ENCODE measurements around the gene CKAP5. TPM values are rescaled to one million over a fixed set of nuclear protein-coding genes. Genes with fewer than 3 reads are reported as not detected.

CKAP5 gene
- total RNA-seq, 2 donors from 2014 or later = 162 to 211 TPM

DNA sequence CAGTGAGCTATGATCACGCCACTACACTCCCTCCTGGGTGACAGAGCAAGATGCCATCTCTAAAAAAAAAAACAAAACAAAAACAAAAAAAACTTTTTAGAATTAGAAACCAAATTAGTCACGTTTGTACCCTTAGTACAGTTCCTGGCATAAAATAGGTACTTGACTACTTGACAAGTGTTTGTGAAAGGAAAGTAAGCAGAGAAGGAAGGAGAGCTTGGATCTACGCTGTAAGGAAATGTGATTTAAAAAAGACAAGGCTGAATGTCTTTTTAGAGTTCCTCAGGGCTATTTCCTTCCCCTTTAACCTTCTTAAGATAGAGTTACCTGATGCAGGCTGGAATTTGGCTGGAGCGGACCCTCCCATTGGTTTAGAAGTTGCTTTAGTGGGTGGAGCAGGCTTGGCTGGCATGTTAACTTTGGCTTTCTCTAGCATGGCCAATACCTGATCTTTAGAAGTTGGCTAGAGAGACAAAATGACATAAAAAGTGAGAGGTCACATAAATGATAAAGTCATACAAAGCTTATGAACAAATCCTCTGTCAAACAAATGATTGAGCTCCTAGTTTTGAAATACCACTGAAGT, 76.4 kb downstream of the CKAP5 start:
- H3K36me3 ChIP-seq (ENCODE audit: control insufficient read depth, insufficient read depth, low read length) = peaks cover 83% of the 10 kb centered on the region
- Mint-ChIP-seq H3K27me3 (ENCODE audit: insufficient read depth) (no peaks in the 10 kb centered on the region), H3K4me3 (no peak overlapping the region), H3K36me3 (ENCODE audit: low read depth) (peaks cover 67% of the 10 kb centered on the region), H3K27ac (no peak overlapping the region), H3K9me3 (no peaks in the 10 kb centered on the region), H3K4me1 (peaks cover 3% of the 10 kb centered on the region)
- TF ChIP-seq, protein P1, sequence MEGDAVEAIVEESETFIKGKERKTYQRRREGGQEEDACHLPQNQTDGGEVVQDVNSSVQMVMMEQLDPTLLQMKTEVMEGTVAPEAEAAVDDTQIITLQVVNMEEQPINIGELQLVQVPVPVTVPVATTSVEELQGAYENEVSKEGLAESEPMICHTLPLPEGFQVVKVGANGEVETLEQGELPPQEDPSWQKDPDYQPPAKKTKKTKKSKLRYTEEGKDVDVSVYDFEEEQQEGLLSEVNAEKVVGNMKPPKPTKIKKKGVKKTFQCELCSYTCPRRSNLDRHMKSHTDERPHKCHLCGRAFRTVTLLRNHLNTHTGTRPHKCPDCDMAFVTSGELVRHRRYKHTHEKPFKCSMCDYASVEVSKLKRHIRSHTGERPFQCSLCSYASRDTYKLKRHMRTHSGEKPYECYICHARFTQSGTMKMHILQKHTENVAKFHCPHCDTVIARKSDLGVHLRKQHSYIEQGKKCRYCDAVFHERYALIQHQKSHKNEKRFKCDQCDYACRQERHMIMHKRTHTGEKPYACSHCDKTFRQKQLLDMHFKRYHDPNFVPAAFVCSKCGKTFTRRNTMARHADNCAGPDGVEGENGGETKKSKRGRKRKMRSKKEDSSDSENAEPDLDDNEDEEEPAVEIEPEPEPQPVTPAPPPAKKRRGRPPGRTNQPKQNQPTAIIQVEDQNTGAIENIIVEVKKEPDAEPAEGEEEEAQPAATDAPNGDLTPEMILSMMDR (conservative IDR thresholded peaks at IDR 0.05) = no peak
- H3K4me3 ChIP-seq (ENCODE audit: low read length) = no peak overlapping the region
- no peaks in the 10 kb centered on the region for H3K9me3 ChIP-seq (ENCODE audit: control insufficient read depth, low read length)
- H3K27me3 ChIP-seq (ENCODE audit: control insufficient read depth, insufficient read depth, low read length, poor library complexity, severe bottlenecking) = no peaks in the 10 kb centered on the region
- H3K9ac ChIP-seq (ENCODE audit: extremely low read depth, low read length, poor library complexity, severe bottlenecking) = no peak overlapping the region
- DNase-seq = no peak
- 86 to 93% methylated on average over 1 to 4 of the region's 4 CpGs for WGBS, 2 experiments (ENCODE audit: insufficient coverage in 1 of 2, insufficient read length in 1 of 2)
- no peak overlapping the region for H3K27ac ChIP-seq (ENCODE audit: low read depth, low read length)
- no peaks in the 10 kb centered on the region for H3K4me1 ChIP-seq (ENCODE audit: control insufficient read depth, insufficient read depth, low read length)

DNA sequence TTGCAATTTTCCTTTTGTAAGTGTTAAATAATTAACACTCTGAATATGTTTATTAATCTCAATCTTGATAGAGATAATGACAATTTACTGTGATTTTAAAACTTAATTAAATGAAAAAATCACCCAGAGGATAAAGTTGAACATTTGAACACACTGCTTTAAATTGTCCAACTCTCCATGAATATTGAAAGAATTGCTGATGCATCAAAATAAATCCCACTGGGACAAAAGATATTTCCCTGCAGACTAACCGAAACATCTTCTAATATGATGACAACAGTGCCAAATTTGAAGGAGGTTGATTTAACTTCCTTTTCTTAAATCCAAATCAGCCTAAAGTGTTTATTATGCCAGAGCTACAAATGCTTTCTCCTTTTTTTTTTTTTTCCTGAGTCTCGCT, 79.4 kb downstream of the CKAP5 start:
- no peak for DNase-seq
- H3K4me3 Mint-ChIP-seq = no peak overlapping the region
- 80 to 91% methylated on average over 1 to 2 of the region's 2 CpGs for WGBS, 2 experiments (ENCODE audit: insufficient coverage in 1 of 2, insufficient read length in 1 of 2)
- Histone ChIP-seq H3K27ac (ENCODE audit: low read depth, low read length) (no peak overlapping the region), H3K4me1 (ENCODE audit: control insufficient read depth, insufficient read depth, low read length) (no peaks in the 10 kb centered on the region), H3K4me3 (ENCODE audit: low read length) (no peak overlapping the region), H3K9ac (ENCODE audit: extremely low read depth, low read length, poor library complexity, severe bottlenecking) (no peak overlapping the region), H3K27me3 (ENCODE audit: control insufficient read depth, insufficient read depth, low read length, poor library complexity, severe bottlenecking) (no peaks in the 10 kb centered on the region), H3K36me3 (ENCODE audit: control insufficient read depth, insufficient read depth, low read length) (peaks cover 94% of the 10 kb centered on the region), H3K9me3 (ENCODE audit: control insufficient read depth, low read length) (no peaks in the 10 kb centered on the region)
- no peaks in the 10 kb centered on the region for H3K9me3 Mint-ChIP-seq
- H3K4me1 Mint-ChIP-seq = no peaks in the 10 kb centered on the region
- H3K27ac Mint-ChIP-seq = no peak overlapping the region
- H3K27me3 Mint-ChIP-seq (ENCODE audit: insufficient read depth) = no peaks in the 10 kb centered on the region
- TF ChIP-seq, protein P1 (conservative IDR thresholded peaks at IDR 0.05) = no peak
- H3K36me3 Mint-ChIP-seq (ENCODE audit: low read depth) = peaks cover 68% of the 10 kb centered on the region

DNA sequence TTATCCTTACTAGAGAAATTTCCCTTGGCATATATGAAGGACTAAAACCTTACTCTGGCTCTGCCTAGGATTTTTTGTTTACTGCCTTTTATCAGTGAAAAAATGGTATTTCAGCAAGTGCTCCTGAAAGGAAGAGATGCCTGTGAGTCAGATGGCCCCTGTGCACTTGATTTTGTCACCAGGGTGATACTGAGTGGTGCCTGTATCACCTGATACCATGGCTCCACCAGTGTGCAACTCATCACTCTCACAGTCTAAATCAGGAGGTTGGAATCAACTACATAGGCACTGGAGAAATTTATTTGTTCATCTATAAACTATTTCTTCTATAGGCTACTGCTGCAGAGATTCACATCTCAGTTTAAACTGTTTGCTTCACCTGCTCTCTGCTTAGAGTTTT, 83.8 kb downstream of the CKAP5 start:
- Histone ChIP-seq H3K36me3 (ENCODE audit: control insufficient read depth, insufficient read depth, low read length) (peaks cover 95% of the 10 kb centered on the region), H3K27ac (ENCODE audit: low read depth, low read length) (no peak overlapping the region), H3K4me3 (ENCODE audit: low read length) (no peak overlapping the region), H3K9ac (ENCODE audit: extremely low read depth, low read length, poor library complexity, severe bottlenecking) (no peak overlapping the region), H3K9me3 (ENCODE audit: control insufficient read depth, low read length) (no peaks in the 10 kb centered on the region), H3K4me1 (ENCODE audit: control insufficient read depth, insufficient read depth, low read length) (no peaks in the 10 kb centered on the region), H3K27me3 (ENCODE audit: control insufficient read depth, insufficient read depth, low read length, poor library complexity, severe bottlenecking) (no peaks in the 10 kb centered on the region)
- H3K4me3 Mint-ChIP-seq = no peak overlapping the region
- TF ChIP-seq, protein P1 (conservative IDR thresholded peaks at IDR 0.05) = no peak
- H3K4me1 Mint-ChIP-seq = no peaks in the 10 kb centered on the region
- no peaks in the 10 kb centered on the region for H3K9me3 Mint-ChIP-seq
- peaks cover 76% of the 10 kb centered on the region for H3K36me3 Mint-ChIP-seq (ENCODE audit: low read depth)
- no peak overlapping the region for H3K27ac Mint-ChIP-seq
- DNase-seq = no peak
- no peaks in the 10 kb centered on the region for H3K27me3 Mint-ChIP-seq (ENCODE audit: insufficient read depth)

Data from endodermal cell (in vitro differentiated cells).